A549 (cell line): Measurements from ENCODE around the gene LRP4.

Experiments
- CEBPB ChIP-seq, 2 experiments: fragments of >200 bp in 1 of 2; sonication (Bioruptor Twin) in 1 of 2; formaldehyde crosslinking in 1 of 2; IDR thresholded peaks; 2 replicates each; pipeline ENCODE4 v1.6.1; 2012 to 2016
- CHD2 ChIP-seq: fragments of 150-350 bp; IDR thresholded peaks from 2 replicates; pipeline ENCODE4 v1.6.1; 2014; ENCODE audit warnings: low read length; ENCODE audit not compliant: partially characterized antibody
- EP300 ChIP-seq, 2 experiments: fragments of >200 bp; sonication (Bioruptor Twin); formaldehyde crosslinking; IDR thresholded peaks; 2 replicates in 1 of 2; 3 replicates in 1 of 2; pipeline ENCODE4 v1.6.1; 2016 to 2017
- MYC ChIP-seq: IDR thresholded peaks from 2 replicates; pipeline ENCODE4 v1.6.1; 2012; ENCODE audit warnings: mild to moderate bottlenecking, inconsistent platforms, low read length, improper control_type of control experiment, borderline replicate concordance
- POLR2A ChIP-seq: IDR thresholded peaks from 2 replicates; pipeline ENCODE4 v1.6.1; 2012; ENCODE audit warnings: mild to moderate bottlenecking, low read length
- SMC3 ChIP-seq: fragments of >200 bp; sonication (Bioruptor Twin); formaldehyde crosslinking; IDR thresholded peaks from 3 replicates; pipeline ENCODE4 v1.6.1; 2018; ENCODE audit warnings: inconsistent platforms
- SREBF2 ChIP-seq: fragments of 450-650 bp; IDR thresholded peaks from 2 replicates; pipeline ENCODE4 v1.6.1; 2014; ENCODE audit warnings: mild to moderate bottlenecking, moderate library complexity
- TP53 ChIP-seq: fragments of 250-450 bp; sonication (Bioruptor Pico); IDR thresholded peaks from 2 replicates; pipeline ENCODE4 v1.5.0; 2021; ENCODE audit warnings: mild to moderate bottlenecking, moderate library complexity
- TF ChIP-seq, protein P1 (sequence below): fragments of >200 bp; sonication (Bioruptor Twin); formaldehyde crosslinking; IDR thresholded peaks from 3 replicates; pipeline ENCODE4 v1.5.1; 2016
- TF ChIP-seq, protein P2 (sequence below): IDR thresholded peaks from 2 replicates; pipeline ENCODE4 v1.6.1; 2012
- TF ChIP-seq, protein P3 (sequence below): fragments of 200-600 bp; sonication (generic); IDR thresholded peaks from 2 replicates; pipeline ENCODE4 v1.6.1; 2016; ENCODE audit warnings: antibody characterized with exemption, mild to moderate bottlenecking, moderate library complexity

DNA sequence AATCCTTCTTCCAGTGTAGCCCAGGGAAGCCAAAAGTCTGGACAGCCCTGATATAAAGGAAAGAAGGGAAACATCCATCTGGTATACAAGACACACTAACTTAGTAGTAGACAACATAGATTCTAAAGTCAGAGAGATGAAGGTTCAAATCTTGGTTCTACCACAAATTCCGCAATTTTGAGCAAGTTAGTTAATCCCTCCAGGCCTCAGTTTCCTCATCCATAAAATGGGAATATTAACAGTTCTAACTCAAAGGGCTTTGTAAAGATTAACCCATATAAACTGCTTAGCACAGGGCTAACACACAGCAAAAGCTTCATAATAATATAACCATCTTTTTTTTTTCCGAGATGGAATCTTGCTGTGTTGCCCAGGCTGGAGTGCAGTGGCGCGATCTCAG is 10.7 kb downstream of the LRP4 start:
- TF ChIP-seq MYC (no peak), CHD2 (no peak), TP53 (no peak), SREBF2 (no peak), SMC3 (no peak), EP300 (IDR thresholded peaks at IDR 0.05) (no peak), POLR2A (no peak), CEBPB (IDR thresholded peaks at IDR 0.05) (no peak)
- TF ChIP-seq, protein P1, sequence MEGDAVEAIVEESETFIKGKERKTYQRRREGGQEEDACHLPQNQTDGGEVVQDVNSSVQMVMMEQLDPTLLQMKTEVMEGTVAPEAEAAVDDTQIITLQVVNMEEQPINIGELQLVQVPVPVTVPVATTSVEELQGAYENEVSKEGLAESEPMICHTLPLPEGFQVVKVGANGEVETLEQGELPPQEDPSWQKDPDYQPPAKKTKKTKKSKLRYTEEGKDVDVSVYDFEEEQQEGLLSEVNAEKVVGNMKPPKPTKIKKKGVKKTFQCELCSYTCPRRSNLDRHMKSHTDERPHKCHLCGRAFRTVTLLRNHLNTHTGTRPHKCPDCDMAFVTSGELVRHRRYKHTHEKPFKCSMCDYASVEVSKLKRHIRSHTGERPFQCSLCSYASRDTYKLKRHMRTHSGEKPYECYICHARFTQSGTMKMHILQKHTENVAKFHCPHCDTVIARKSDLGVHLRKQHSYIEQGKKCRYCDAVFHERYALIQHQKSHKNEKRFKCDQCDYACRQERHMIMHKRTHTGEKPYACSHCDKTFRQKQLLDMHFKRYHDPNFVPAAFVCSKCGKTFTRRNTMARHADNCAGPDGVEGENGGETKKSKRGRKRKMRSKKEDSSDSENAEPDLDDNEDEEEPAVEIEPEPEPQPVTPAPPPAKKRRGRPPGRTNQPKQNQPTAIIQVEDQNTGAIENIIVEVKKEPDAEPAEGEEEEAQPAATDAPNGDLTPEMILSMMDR, result no peak
- TF ChIP-seq, protein P2, sequence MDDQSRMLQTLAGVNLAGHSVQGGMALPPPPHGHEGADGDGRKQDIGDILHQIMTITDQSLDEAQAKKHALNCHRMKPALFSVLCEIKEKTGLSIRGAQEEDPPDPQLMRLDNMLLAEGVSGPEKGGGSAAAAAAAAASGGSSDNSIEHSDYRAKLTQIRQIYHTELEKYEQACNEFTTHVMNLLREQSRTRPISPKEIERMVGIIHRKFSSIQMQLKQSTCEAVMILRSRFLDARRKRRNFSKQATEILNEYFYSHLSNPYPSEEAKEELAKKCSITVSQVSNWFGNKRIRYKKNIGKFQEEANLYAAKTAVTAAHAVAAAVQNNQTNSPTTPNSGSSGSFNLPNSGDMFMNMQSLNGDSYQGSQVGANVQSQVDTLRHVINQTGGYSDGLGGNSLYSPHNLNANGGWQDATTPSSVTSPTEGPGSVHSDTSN, result no peak
- TF ChIP-seq, protein P3, sequence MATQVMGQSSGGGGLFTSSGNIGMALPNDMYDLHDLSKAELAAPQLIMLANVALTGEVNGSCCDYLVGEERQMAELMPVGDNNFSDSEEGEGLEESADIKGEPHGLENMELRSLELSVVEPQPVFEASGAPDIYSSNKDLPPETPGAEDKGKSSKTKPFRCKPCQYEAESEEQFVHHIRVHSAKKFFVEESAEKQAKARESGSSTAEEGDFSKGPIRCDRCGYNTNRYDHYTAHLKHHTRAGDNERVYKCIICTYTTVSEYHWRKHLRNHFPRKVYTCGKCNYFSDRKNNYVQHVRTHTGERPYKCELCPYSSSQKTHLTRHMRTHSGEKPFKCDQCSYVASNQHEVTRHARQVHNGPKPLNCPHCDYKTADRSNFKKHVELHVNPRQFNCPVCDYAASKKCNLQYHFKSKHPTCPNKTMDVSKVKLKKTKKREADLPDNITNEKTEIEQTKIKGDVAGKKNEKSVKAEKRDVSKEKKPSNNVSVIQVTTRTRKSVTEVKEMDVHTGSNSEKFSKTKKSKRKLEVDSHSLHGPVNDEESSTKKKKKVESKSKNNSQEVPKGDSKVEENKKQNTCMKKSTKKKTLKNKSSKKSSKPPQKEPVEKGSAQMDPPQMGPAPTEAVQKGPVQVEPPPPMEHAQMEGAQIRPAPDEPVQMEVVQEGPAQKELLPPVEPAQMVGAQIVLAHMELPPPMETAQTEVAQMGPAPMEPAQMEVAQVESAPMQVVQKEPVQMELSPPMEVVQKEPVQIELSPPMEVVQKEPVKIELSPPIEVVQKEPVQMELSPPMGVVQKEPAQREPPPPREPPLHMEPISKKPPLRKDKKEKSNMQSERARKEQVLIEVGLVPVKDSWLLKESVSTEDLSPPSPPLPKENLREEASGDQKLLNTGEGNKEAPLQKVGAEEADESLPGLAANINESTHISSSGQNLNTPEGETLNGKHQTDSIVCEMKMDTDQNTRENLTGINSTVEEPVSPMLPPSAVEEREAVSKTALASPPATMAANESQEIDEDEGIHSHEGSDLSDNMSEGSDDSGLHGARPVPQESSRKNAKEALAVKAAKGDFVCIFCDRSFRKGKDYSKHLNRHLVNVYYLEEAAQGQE, result no peak
